Fibroblast of gingiva (primary cell): ENCODE data around the gene LYVE1.

Source experiments
- DNase-seq: peaks from one replicate; pipeline ENCODE4 v3.0.0-alpha.2; 2011; ENCODE audit warnings: low read depth

LYVE1 gene

DNA sequence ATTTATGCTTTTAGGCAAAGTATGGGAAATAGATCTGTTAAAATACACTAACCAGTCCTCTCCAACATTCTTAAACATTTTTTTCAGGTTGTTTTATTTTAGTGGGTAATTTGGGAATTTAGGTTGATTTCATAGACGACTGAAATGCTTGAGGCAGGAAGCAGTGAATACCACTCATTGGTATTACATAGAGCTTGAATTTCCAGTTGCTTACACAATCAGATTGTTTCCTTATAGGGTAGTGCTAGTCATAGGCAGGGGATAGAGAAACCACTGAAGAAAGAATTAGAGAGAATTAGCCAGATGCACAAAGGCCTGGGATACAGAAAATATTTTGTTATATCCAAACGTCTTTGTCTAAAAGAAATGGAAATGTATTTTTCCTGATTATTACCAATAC, 23.9 kb upstream of the LYVE1 start:
- DNase-seq = peak; percentile 86

DNA sequence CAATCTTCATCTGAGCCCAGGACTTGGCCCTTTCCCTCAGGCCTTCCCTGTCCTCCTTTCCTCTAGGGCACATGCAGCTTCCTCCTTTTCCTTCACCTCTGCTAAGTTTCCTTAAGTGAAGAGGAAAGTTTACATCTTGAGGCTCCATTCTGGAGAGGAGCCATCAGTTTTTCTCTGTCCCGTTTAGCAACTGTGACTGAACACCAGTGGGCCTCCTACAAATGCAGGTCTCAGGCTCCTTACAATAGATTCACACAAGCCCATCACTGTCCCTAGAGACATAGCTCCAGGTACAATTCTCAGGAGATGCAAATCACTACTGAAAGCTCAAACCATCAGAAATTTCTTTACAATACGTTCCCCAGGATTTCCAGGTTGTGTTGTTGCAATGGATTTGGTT, 23.3 kb upstream of the LYVE1 start:
- no peak for DNase-seq

- DNase-seq = no peak
Measured at GRCh38 chr11:10590218-10590915, 21.9 kb upstream of the LYVE1 start.

- no peak for DNase-seq
Measured at GRCh38 chr11:10588904-10589303, 20.4 kb upstream of the LYVE1 start.

- DNase-seq = no peak
Measured at GRCh38 chr11:10587995-10588394, 19.5 kb upstream of the LYVE1 start.

DNA sequence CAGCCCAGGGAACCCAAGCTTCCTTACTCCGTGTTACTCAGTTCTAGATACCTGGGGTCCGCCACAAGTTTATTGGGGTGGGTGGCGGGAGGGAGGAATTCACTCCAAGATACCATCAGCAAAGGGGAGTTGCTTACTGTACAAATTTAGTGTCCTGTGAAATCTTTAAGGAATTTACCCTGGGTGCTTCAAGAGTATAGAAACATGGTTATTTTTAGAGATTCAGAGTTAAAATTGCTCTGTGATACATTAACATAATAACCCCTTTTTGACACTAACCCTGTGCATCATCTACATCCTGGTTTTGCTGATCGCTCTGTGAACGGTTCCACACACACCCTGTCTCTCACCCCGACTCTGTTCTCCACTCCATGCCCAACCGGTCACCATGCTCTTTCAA, 18.9 kb upstream of the LYVE1 start:
- DNase-seq = no peak

DNA sequence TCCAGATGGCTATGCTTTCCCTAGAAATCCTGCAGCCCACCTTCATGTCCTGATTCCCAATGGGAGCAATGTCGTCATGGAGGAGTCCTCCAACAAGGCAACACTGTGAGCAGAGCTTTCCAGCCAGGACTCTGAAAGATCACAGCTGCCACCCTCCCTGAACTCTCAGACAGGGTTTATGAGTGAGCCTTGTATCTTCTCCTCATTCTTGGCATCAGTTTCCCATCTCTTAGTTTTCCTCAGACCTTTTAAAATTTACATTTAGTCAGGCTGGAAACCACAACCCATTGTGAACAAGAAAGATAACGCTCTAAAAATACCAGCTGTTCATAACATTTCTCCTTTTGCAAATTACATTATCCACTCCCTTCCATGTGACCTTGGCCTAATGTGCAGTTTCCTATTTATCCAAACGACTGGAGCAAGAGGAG, 15.6 kb upstream of the LYVE1 start:
- no peak for DNase-seq

GRCh38 chr11:10581481-10582019, 13.1 kb upstream of the LYVE1 start:
- DNase-seq = no peak

- DNase-seq = no peak
Measured at GRCh38 chr11:10580623-10581022, 12.2 kb upstream of the LYVE1 start.

GRCh38 chr11:10579700-10580099, 11.2 kb upstream of the LYVE1 start:
- no peak for DNase-seq

- no peak for DNase-seq
Measured at GRCh38 chr11:10576035-10576398, 7.6 kb upstream of the LYVE1 start.

DNA sequence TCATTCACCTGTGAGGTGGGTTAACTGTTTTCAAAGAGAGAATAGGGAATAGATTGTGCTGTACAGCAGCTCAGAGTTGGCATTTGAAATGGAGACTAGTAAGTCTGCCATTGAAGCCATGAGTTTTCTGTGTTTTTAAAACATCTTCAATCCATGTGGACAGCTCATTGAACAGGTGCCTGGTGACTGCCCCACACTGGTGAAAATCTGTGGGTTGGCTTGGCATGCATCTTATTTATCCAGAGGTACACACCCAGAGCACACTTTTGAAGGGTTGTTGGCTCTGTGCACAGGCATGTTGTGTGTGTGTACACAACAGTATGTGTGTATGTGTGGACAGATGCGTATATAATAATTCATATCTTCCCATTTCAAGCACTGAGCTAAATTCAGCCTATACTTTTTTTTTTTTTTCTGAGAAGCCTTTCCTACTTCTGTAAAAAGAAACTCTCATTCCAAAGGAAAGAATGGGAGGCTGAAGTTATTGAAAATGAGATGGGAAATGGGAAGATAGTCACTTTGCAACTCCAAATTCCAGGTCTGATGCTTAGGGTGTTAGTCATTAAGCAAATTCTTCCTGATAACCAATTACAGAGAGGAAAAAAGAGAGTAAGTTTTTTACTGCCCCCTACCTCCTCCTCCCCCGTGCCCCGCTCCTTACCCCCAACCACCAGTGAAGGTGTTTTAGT, 7.0 kb upstream of the LYVE1 start:
- no peak for DNase-seq

GRCh38 chr11:10573556-10573955, 5.1 kb upstream of the LYVE1 start:
- no peak for DNase-seq

- DNase-seq = no peak
Measured at GRCh38 chr11:10573028-10573427, 4.6 kb upstream of the LYVE1 start.

- no peak for DNase-seq
Measured at GRCh38 chr11:10572533-10572932, 4.1 kb upstream of the LYVE1 start.

DNA sequence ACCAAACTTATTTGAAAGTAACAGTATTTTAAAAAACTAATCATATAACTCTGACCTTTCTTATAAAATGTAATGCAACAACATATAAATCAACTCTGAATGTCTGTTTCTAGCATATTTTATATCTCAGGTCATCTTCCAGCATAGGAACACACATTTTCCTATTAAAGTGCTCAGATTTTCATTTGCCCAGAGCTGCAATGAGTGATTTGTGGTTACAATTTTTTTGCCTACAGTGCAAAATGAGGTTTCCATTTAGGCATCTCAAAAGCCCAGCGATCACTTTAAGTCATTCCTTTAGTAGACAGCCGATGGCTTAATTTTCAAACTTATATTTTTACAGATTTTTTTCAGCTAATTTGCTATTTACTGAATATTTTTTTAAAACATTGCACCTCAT, 1.0 kb downstream of the LYVE1 start:
- no peak for DNase-seq

DNA sequence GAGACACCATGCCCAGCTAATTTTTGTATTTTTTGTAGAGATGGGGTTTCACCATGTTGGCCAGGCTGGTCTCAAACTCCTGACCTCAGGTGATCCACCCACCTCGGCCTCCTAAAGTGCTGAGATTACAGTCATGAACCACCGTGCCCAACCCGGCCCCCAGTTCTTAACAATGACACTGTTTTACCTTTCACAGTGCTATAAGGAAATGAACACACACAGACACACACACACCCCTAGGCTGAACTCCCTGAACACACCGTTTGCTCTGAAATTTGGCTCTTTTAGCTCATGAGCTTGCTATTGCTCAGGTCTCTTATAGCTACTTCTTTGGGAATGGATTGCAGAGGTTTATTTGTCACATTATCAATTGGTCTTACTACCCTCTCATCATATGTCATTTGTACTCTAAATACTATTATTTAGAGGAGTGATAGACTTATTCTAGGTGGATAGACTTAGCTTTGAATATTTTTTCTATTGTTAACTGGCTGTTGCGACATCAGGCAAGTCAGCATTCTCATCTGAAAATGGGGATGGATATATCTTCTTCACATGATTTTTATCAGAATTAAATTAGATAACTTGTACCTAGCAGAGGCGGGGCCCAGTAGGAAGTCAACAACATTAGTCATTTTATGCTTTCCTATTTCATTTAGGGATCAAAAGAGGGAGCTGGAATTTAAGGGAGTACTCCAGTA, 2.1 kb downstream of the LYVE1 start:
- DNase-seq = no peak

DNA sequence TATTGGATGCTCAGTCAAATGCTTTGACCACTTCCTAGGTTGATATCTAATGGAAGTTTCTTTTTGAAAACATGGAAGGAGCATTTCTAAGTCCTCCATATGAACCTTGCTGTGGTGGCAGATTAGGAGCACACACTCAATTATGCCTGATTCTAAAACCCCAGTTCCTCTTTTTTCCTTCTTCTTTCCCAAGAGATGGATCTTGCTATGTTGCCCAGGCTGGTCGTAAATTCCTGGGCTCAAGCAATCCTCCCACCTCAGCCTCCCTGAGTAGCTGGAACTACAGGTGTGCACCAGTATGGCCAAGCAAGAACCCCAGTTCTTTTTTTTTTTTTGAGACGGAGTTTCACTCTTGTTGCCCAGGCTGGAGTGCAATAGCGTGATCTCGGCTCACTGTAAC, 3.0 kb downstream of the LYVE1 start:
- no peak for DNase-seq

- DNase-seq = peak; percentile 14
Measured at GRCh38 chr11:10564696-10565318, 3.7 kb downstream of the LYVE1 start.

GRCh38 chr11:10564030-10564429, 4.4 kb downstream of the LYVE1 start:
- DNase-seq = no peak

DNA sequence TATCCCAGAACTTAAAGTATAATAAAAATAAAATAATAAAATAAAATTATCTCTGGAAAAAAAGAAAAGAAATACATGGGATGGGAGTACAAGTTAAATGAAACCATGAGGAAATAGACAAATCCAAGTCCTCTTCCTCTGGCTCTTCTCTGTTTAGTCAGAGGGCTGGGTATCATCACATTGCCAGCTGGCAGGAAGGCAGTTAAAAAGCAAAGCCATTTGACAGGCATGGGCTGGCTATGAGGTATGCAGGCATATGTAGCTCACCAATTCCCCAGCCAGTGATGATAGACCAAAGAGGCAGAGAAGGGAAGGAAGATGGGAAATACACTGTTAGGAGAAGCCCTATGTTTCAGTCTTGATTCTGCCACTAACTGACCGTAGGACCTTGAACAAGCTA, 6.5 kb downstream of the LYVE1 start:
- no peak for DNase-seq

DNA sequence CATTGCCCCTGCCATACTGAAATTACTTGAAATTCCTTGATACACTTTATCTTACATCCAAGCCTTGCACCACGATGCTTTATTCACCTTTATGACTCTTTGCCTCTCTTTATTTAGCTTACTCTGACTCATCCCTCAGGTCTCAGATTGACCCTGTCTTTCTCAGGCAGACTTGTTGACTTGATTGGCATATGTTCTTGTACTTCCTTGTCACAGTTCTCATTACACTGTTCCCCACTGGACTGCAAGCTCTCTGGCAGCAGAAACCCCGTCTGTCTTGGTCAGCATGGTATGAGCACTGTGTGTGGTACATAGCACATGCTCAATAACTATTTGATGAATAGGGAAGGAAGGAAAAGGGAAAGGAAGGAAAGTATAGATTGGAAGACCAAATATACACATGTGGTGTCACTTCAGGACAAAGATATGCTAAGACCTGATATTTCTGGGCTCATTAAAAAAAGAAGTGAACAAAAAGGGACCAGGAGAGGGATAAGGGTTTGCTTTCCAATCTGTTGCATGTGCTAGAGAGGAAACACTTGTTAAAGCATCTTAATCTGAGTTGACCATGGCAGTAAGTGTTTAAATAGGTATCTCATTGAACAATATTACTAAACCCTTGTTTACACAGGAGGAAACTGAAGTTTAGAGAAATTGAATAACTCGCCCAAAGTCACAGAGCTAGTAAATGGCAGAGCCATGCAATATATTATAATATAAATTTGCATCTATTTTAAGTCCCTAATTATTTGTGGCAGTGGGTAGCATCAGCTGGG, 7.2 kb downstream of the LYVE1 start:
- no peak for DNase-seq
